ENCODE data around the gene GDF2. TPM values are rescaled to one million over a fixed set of nuclear protein-coding genes. Genes with fewer than 3 reads are reported as not detected.
A peak's percentile ranks its signal among the peaks of the same experiment; 100 is the strongest.

Gene GDF2
- total RNA-seq, 1 experiment from 2014 or later = not detected

- BruUV-seq (replicated peaks) = no TSS peak
- Mint-ChIP-seq H3K9me3 (ENCODE audit: unreplicated experiment) (no peaks in the 10 kb centered on the region), H3K27me3 (ENCODE audit: insufficient read depth, unreplicated experiment) (no peaks in the 10 kb centered on the region), H3K4me3 (ENCODE audit: unreplicated experiment) (no peak overlapping the region), H3K36me3 (ENCODE audit: insufficient read depth, unreplicated experiment) (no peaks in the 10 kb centered on the region), H3K4me1 (ENCODE audit: low read depth, unreplicated experiment) (no peaks in the 10 kb centered on the region), H3K27ac (ENCODE audit: unreplicated experiment) (no peak overlapping the region)
- intact Hi-C loops (cut with micrococcal nuclease; ENCODE audit: unreplicated experiment) = no loop called here
- ChIA-PET CTCF (interaction anchor here (1.6 kb wide), 1 partner anchor 10 kb away, joined by 5 read pairs; no protein-coding TSS in a partner anchor), POLR2A (no interaction called here)
- Histone ChIP-seq H3K9me3 (no peaks in the 10 kb centered on the region), H3K36me3 (ENCODE audit: control insufficient read depth, insufficient read depth, low read length) (no peaks in the 10 kb centered on the region), H3K4me3 (ENCODE audit: low read depth, low read length) (no peak overlapping the region), H3K27me3 (replicated peaks; ENCODE audit: control insufficient read depth, insufficient read depth, low read length) (no peaks in the 10 kb centered on the region), H3K4me1 (no peaks in the 10 kb centered on the region)
- TF ChIP-seq CTCF (IDR thresholded peaks at IDR 0.05; ENCODE audit: insufficient read depth in 1 of 2, low read depth in 1 of 2, low read length in 1 of 2, severe bottlenecking in 1 of 2, unreplicated experiment in 1 of 2) = no peak
- DNase-seq = peak in 1 of 2 experiments; percentile 23
Measured at GRCh38 chr10:47371629-47372485, 49.6 kb downstream of the GDF2 start.

GRCh38 chr10:47372726-47373125 lies 50.5 kb downstream of the GDF2 start:
- H3K9me3 Mint-ChIP-seq (ENCODE audit: unreplicated experiment) = no peaks in the 10 kb centered on the region
- intact Hi-C loops (cut with micrococcal nuclease; ENCODE audit: unreplicated experiment) = no loop called here
- ChIA-PET POLR2A (no interaction called here), CTCF (interaction anchor here (1.6 kb wide), 1 partner anchor 11 kb away, joined by 5 read pairs; no protein-coding TSS in a partner anchor)
- no peak overlapping the region for H3K4me3 Mint-ChIP-seq (ENCODE audit: unreplicated experiment)
- no peaks in the 10 kb centered on the region for H3K36me3 ChIP-seq (ENCODE audit: control insufficient read depth, insufficient read depth, low read length)
- H3K27me3 ChIP-seq (replicated peaks; ENCODE audit: control insufficient read depth, insufficient read depth, low read length) = no peaks in the 10 kb centered on the region
- H3K4me3 ChIP-seq (ENCODE audit: low read depth, low read length) = no peak overlapping the region
- no peak overlapping the region for H3K27ac Mint-ChIP-seq (ENCODE audit: unreplicated experiment)
- H3K36me3 Mint-ChIP-seq (ENCODE audit: insufficient read depth, unreplicated experiment) = no peaks in the 10 kb centered on the region
- H3K4me1 Mint-ChIP-seq (ENCODE audit: low read depth, unreplicated experiment) = peaks cover 8% of the 10 kb centered on the region
- BruUV-seq (replicated peaks) = no TSS peak
- no peaks in the 10 kb centered on the region for H3K9me3 ChIP-seq
- no peaks in the 10 kb centered on the region for H3K27me3 Mint-ChIP-seq (ENCODE audit: insufficient read depth, unreplicated experiment)
- DNase-seq = peak in 1 of 2 experiments; percentile 25
- no peak for TF ChIP-seq CTCF (IDR thresholded peaks at IDR 0.05; ENCODE audit: insufficient read depth in 1 of 2, low read depth in 1 of 2, low read length in 1 of 2, severe bottlenecking in 1 of 2, unreplicated experiment in 1 of 2)
- H3K4me1 ChIP-seq = no peaks in the 10 kb centered on the region

GRCh38 chr10:47374611-47375536 lies 52.6 kb downstream of the GDF2 start:
- Mint-ChIP-seq H3K27me3 (ENCODE audit: insufficient read depth, unreplicated experiment) (peaks cover 4% of the 10 kb centered on the region), H3K9me3 (ENCODE audit: unreplicated experiment) (no peaks in the 10 kb centered on the region), H3K4me3 (ENCODE audit: unreplicated experiment) (no peak overlapping the region), H3K27ac (ENCODE audit: unreplicated experiment) (no peak overlapping the region), H3K4me1 (ENCODE audit: low read depth, unreplicated experiment) (peaks cover 11% of the 10 kb centered on the region), H3K36me3 (ENCODE audit: insufficient read depth, unreplicated experiment) (no peaks in the 10 kb centered on the region)
- Histone ChIP-seq H3K9me3 (no peaks in the 10 kb centered on the region), H3K4me1 (peaks cover 4% of the 10 kb centered on the region), H3K27me3 (replicated peaks; ENCODE audit: control insufficient read depth, insufficient read depth, low read length) (no peaks in the 10 kb centered on the region), H3K36me3 (ENCODE audit: control insufficient read depth, insufficient read depth, low read length) (no peaks in the 10 kb centered on the region), H3K4me3 (ENCODE audit: low read depth, low read length) (no peak overlapping the region)
- TF ChIP-seq CTCF (IDR thresholded peaks at IDR 0.05; ENCODE audit: insufficient read depth in 1 of 2, low read depth in 1 of 2, low read length in 1 of 2, severe bottlenecking in 1 of 2, unreplicated experiment in 1 of 2) = no peak
- BruUV-seq (replicated peaks) = no TSS peak
- intact Hi-C loops (cut with micrococcal nuclease; ENCODE audit: unreplicated experiment) = no loop called here
- ChIA-PET CTCF (interaction anchor here (0.9 kb wide), 1 partner anchor 351 kb away, joined by 3 read pairs; no protein-coding TSS in a partner anchor), POLR2A (no interaction called here)
- DNase-seq = no peak
